SW480 (cell line): ENCODE measurements around the gene PANX1.
A peak's percentile ranks its signal among the peaks of the same experiment; 100 is the strongest.
"Not testable (repeated sequence)": the region's sequence is repeated elsewhere in the genome, so short reads cannot be mapped to it uniquely, and the experiment has no call there.

Source experiments
- DNase-seq: peaks from one replicate; pipeline ENCODE4 v3.0.0-alpha.2; 2016; ENCODE audit warnings: low spot score

PANX1 gene, protein sequence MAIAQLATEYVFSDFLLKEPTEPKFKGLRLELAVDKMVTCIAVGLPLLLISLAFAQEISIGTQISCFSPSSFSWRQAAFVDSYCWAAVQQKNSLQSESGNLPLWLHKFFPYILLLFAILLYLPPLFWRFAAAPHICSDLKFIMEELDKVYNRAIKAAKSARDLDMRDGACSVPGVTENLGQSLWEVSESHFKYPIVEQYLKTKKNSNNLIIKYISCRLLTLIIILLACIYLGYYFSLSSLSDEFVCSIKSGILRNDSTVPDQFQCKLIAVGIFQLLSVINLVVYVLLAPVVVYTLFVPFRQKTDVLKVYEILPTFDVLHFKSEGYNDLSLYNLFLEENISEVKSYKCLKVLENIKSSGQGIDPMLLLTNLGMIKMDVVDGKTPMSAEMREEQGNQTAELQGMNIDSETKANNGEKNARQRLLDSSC

DNA sequence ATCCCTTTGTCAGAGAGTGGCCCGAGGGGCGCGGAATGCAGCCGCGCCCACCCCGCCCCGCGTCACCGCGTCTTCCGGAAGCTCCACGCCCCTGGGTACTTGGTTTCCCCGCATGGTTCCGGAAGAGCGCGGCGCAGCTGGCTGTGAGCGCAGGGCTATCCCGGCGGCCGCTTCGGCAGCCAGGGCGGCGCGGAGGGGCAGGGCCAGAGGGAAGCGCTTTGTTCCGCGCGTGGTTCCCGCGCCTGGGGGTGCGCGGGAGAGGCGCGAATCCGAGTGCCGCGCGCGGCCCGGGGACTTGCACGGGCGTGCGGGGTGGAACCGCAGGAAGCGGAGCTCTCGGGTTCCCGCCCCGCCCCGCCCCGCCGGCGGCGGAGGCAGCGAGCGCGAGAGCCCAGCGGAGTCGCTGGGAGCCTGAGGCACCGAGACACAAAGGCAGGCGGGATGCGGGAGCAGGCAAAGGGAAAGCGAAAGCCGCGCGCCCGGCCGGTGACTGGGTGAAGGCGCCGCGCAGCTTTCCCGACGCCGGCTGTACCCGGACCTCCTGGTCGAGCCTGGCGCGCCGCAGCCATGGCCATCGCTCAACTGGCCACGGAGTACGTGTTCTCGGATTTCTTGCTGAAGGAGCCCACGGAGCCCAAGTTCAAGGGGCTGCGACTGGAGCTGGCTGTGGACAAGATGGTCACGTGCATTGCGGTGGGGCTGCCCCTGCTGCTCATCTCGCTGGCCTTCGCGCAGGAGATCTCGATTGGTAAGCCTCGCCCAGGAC is at the start of gene PANX1:
PANX1 (plus strand) TSS at position 96 of the 766 bp plus-strand sequence; CDS start at position 568, 472 bp downstream.
- peak; percentile 95 for DNase-seq

DNA sequence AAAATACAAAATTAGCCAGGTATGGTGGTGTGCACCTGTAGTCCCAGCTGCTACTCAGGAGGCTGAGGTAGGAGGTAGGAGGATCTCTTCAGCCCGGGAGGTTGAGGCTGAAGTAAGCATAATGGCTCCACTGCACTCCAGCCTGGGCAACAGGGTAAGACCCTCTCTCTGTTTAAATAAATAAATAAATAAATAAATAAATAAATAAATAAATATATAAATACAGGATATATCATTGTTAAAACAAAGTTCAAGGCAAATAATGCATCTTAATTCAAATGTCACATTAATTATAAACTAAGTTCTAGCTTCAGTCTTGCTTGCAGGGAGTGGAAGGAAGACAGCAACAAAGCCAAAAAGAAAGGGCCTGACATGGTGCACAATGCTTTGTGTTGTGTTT is 44.5 kb upstream of the PANX1 start:
- no peak for DNase-seq

DNA sequence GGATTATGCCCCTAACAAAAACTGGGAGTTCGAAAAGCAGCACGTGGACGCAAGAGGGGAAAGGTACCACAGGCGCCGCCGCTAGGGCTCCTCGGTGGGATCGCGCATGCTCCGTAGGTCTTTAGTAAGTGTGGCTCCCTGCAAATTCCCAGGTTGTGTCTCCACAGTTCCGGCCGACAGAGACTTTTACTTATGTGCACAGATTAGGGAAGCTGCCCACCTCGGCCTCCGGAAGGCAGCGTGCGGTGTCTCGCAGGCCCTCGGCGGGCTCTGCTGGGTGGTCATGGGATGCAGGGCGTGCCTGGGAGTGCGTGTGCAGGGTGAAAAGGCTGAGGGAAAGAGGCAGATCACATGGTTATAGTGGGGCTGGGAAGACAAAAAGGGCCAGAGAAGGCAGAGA is 39.7 kb upstream of the PANX1 start:
- no peak for DNase-seq

DNA sequence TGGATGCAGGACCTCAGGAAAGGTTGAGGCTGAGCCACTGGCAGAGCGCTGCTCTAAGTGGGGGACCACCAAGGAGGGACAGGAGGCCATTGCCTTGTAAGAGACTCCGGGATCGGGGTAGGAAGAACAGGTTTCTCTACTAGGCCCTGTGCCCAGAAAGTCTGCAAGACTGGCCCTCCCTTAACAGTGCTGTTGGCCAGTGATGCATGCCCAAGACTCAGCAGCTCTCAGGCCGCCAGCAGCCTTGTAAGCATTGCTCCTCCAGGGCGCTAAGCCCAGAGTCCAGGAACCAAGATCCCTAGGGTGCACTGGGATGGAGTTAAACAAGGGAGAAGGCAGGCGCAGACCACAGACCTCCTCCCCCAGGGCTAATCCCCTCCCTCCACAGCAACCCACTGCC is 39.3 kb upstream of the PANX1 start:
- DNase-seq, result no peak

DNA sequence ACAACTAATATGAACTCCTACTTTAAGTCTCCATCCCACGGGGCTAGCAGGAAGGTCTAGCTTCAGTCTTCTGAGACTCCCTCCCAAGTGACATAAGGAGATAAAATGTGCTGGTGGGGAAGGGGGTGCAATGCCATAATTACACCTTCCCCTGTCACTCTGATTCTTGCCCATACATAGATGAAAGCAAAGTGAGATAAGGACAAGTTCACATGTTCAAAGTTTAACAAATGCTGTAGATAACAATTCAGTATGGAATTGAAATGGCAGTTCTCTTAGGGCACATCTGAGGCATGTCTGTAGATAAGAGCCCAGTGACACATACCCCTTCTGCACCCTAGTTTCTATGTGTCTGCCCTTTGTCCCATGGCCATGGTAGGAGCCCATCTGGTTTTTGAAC is 38.2 kb upstream of the PANX1 start:
- no peak for DNase-seq

DNA sequence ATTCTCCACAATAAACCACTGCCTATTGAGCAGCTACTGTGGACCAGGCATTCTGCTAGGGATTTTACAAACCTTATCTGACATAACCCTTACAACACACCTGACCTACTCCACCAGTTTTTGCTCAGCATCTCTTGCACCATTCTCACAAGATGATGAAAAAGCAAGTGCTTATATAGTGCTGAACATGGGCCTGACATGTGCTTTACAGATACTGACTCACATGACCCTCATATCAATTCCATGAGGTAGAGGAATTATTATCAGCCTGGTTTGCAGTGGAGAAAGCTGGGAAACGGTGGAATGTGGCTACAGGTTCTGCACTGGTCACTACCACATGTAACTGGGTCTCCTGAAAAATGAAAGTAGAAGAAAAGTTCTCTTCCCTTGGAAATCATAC is 37.5 kb upstream of the PANX1 start:
- DNase-seq, result no peak

DNA sequence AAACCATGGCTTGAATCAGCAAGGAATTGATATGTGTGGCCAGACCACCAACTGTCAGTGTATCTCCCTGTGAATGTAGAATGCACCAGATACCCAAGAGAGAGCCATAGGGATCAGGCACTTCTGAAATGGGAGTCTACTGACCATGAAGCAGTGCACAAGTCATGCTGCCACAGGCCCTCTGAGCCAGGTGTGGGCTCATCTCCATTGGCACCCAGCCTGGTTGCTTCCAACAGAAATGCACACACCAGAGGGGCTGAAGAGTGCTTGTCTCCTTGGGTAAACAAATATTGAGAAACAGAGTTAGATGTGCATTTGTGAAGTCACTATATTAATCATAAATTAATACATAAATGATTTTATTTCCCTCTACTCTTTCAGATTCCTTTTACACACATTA is 28.4 kb upstream of the PANX1 start:
- DNase-seq, result no peak

DNA sequence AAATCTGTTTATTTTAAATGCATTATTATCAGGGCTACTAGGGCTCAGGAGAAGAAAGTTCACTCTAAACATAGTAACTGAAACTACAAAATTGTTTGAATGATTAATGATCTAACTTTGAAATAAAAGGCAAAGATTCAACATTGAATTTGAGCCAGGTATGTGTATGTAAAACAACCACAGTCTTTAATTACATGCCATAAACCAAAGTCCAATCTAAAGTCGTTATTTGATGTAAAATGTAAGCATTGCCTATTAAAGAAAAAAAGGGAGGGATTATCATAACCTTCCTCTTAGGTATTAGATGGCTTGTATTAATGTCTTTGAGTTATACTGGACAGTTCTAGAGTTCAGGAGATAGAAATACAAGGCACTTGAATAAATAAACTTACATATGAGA is 25.2 kb upstream of the PANX1 start:
- peak; percentile 4 for DNase-seq

DNA sequence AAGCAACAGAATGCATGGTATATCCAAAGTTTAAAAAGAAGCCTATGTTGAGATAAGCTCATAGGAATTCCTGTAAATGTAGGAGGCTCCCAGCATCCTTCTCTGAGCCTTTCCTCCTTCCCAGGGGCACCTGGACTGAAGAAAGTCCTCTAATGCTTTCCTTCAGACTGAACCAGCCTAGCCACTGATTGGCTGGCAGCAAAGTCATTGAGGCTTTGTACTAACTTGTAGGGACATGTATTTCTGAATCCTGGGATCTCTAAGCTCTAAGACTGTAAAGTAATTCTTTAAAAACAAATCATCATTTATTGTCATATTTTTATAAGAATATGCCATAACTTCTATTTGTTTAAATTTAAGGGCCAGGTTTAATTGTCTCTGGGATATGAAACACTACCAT is 23.9 kb upstream of the PANX1 start:
- no peak for DNase-seq

DNA sequence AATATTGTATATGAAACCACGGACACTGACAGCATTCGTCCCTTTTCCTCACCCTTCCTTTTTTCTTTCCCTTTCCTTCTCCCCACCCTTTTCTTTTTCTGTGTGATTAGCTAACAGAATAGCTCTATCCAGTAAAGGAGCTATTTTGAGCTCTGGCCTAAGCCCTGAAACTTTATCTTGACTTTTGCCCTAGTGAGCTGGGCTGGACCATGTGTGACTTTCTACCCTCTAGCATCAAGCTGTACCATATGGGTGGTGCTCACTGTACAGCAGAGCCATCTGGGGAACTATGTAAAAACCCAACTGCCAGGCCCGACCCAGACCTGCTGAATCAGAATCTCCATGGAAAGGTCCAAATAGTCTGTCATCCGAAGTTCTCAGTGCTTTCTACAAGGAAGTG is 21.9 kb upstream of the PANX1 start:
- DNase-seq, result no peak

DNA sequence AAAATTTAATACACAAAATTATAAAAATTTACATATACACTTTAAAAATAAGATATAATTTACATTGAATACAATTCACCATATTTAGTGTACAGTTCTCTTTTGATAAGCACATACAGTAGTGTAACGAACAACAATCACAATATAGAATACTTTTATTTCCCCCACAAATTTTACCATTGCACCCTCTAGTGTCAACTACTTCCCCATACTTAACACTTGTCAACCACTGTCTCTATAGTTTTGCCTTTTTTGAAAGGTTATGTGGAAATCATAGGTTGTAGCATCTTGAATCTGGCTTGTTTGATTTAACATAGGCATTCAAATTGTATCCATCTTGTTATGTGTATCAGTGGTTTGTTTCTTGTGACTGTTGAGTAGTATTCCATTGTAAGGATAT is 21.3 kb upstream of the PANX1 start:
- no peak for DNase-seq

DNA sequence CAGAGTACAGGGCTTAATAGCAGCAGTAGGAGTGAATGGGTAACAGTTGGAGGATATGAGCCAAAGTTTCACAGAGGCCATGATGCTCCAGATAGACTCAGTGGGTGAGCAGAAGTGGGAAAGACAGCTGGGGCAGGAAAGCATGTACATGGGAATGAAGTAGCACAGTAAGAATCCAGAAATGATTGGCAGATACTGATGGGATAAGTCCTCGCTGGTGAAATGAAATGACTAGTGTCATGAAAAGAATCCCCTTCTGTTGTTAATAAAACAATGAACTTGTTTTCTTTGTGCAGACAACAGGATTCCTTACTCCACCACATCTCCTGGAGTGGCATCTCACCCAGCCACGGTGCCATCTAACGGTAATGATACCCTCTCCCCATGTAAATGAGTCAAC is 17.4 kb upstream of the PANX1 start:
- DNase-seq, result no peak

DNA sequence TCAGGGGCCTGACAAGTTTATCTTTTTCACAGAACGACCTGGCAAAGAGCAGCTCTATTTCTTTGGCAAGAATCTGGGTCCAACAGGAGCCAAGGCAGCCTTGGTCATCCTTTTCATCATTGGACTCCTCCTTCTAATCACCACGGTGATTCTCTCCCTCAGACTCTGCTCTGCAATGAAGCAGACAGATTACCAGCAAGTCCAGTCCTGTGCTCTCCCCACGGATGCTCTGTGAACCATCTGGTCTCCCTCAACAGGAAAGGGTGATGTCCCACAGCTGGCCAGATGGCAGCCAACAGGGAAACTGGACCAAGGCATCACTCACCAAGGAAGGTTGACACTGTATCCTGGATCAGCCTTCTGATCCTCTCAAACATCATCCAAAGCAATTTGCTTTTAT is 17.0 kb upstream of the PANX1 start:
- no peak for DNase-seq

DNA sequence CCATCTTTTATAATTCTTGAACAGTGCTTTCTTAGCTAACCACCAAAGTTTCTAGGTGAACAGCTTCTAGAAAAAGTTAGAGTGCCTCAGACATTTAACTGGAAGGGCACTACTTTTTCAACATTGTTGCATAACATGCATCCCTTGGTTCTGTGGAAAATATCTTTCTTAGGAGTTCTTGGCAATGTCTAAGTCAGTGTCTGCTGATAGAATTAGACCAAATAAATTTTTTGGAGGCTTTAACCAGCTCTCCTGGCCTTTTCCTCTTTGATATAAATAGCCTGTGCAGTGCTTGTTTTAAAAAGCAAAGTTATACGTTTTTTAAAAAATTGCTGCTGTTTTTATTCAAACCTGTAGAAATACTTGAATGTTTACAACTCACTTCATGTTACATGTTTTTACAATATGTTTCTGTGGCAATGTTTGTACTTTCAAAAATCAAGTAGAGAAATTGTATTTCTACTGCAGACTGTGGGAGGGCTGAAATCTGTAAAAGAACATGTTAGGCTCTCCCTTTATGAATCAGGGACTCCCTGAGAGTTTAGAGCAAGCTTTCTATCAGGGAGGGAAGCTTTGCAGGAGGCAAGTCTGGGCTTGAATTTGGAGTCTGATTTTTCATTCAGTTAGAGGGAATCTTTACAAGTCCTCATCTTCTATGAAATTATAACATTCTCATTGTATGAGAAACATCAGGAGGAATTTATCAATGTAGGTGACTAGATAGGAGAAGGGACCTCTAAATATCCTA is 16.3 kb upstream of the PANX1 start:
- no peak for DNase-seq

DNA sequence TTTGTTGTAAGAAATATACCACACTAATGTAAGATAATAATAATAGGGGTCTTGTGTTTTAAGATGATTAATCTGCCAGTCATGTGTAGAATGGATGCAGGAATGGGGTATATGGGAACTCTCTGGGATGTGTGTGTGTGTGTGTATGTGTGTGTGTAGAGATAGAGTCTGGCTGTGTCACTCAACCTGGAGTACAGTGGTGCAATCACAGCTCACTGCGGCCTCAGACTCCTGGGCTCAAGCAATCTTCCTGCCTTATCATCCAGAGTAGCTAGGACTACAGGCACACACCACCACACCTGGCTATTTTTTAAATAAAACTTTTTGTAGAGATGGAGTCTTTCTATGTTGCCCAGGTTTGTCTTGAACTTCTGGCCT is 11.5 kb upstream of the PANX1 start:
- DNase-seq, result no peak

DNA sequence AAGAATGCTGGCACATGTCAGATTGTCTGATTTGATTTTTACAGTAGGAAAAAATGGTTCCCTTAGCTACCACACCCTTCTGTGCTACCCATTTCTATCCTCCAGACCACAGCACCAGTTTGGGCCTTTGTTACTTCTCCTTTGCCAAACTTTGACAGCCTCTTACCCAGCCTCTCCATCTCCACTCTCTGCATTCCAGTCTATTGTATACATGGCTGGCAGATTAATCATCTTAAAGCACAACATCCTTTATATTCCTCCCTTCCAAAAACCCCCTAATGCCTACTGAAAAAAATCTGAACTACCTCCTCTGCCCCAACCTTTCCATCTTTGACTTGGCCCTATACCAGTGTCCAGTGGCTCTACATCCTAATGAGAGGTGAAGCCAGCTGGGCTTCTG is 10.8 kb upstream of the PANX1 start:
- no peak for DNase-seq

DNA sequence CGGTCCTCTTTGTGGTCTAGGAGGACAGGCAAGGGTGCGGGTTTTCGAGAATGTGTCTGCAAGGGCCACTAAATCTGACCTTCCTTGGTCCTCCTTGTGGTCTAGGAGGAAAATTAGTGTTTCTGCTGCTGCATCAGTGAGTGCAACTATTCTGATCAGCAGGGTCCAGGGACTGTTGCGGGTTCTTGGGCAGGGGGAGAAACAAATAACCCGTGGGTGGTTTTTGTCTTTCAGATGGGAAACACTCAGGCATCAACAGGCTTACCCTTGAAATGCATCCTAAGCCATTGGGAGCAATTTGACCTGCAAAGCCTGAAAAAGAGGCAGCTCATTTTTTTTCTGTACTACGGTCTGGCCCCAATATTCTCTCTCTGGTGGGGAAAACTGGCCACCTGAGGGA is 9.0 kb upstream of the PANX1 start:
- not testable (repeated sequence) for DNase-seq

DNA sequence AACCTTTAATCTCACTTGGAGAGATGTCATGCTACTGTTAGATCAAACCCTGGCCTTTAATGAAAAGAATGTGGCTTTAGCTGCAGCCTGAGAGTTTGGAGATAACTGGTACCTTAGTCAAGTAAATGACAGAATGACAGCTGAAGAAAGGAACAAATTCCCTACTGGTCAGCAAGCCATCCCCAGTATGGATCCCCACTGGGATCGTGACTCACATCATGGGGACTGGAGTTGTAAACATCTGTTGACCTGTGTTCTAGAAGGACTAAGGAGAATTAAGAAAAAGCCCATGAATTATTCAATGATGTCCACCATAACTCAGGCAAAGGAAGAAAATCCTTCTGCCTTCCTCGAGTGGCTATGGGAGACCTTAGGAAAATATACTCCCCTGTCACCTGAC is 8.1 kb upstream of the PANX1 start:
- not testable (repeated sequence) for DNase-seq

DNA sequence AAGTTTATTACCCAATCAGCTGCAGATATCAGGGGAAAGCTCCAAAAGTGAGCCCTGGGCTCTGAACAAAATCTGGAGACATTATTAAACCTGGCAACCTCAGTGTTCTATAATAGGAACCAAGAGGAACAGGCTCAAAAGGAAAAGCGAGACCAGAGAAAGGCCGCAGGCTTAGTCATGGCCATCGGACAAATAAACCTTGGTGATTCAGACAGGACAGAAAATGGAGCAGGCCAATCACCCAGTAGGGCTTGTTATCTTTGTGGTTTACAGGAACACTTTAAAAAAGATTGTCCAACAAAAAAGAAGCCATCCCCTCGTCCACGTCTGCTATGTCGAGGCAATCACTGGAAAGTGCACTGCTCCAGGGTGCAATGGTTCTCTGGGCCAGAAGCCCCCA is 7.7 kb upstream of the PANX1 start:
- no peak for DNase-seq

DNA sequence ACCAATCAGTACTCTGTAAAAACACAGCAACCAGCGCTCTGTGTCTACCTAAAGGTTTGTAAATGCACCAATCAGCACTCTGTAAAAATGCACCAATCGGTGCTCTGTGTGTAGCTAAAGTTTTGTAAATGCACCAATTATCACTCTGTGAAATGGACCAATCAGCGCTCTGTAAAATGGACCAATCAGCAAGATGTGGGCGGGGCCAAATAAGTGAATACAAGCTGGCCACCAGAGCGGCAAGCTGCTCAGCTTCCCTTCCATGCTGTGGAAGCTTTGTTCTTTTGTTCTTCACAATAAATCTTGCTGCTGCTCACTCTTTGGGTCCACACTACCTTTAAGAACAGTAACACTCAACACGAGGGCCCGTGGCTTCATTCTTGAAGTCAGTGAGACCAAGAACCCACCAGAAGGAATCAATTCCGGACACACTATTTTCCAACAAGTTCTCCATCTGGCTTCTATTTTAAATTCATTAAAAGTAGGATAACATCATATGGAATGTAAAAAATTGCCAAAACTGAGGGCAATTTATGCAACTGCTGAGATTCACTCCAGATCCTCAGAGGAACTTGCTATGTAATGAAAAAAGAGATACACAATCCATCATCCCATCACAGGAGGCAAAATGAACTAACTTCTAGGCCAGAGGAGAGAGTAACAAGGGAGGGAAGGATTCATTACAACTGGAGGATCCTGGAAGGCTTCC is 3.1 kb upstream of the PANX1 start:
- DNase-seq, result no peak

DNA sequence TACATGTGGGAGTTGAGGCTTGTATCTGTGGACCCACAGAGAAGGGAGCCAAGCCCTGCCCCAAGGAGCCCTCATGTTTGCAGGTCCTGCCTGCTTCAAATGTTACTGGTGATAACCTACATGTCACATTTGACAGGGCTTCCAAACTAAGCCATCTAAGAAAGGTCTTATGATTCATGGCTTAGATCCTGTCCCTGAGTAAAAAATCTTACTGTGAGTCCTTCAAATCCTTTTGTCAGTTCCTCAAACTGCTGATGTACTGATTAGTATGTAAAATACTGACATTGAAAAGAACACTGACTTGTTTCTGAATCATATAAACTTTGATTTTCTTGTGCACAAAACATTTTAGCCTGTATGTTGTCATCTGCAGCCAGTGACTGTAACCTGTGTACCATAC is 1.0 kb upstream of the PANX1 start:
- no peak for DNase-seq

DNA sequence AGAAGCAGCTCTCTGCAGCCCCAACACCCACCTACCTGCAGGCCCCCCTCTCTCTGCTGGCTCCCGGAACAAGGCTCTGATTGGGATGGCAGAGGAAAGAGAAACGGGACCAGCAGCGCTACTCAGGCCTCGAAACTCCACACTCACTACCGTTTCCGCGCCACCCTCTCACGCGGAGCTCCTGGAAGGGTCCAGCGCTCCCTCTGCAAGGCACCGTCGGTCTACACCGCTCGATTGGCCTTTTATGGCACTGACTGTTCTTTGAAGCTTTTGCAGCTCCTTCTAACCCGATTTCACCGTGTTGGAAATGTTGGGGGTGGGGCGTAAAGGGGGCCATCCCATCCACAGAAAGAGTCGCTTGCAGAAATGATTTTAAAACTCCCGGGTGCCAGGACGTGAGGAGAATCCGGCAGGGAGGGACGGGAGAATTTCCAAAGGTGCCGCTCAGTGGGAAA is 323 bp upstream of the PANX1 start:
- peak; percentile 60 for DNase-seq
